GM12892 (cell line): Measurements from ENCODE around the gene SURF2.
"Not testable (repeated sequence)": the region's sequence is repeated elsewhere in the genome, so short reads cannot be mapped to it uniquely, and the experiment has no call there.

Experiments
- DNase-seq: peaks from one replicate; pipeline ENCODE4 v3.0.0; 2011; ENCODE audit not compliant: insufficient read length
- FAIRE-seq: peaks from 2 replicates; lab custom pipeline; 2011; peaks lifted over from hg19 to GRCh38; lab: Jason Lieb, UNC
- POLR2A ChIP-seq: IDR thresholded peaks from 2 replicates; pipeline ENCODE4 v1.6.1; 2011; ENCODE audit warnings: low read depth, low read length, control low read depth
- POLR2AphosphoS5 ChIP-seq: IDR thresholded peaks from 2 replicates; pipeline ENCODE4 v1.6.1; 2011; ENCODE audit warnings: low read depth, low read length, control low read depth
- TAF1 ChIP-seq: IDR thresholded peaks from 2 replicates; pipeline ENCODE4 v1.6.1; 2011; ENCODE audit warnings: low read depth, mild to moderate bottlenecking, control low read depth, low read length, borderline replicate concordance

The SURF2 gene

GRCh38 chr9:133385452-133385851 lies 29.1 kb downstream of the SURF2 start:
- DNase-seq (no peak), FAIRE-seq (no peak)
- TF ChIP-seq POLR2A (no peak), POLR2AphosphoS5 (no peak), TAF1 (no peak)

GRCh38 chr9:133386338-133386737 lies 30.0 kb downstream of the SURF2 start:
- FAIRE-seq (no peak), DNase-seq (no peak)
- TF ChIP-seq POLR2AphosphoS5 (no peak), TAF1 (no peak), POLR2A (no peak)

- no peak for FAIRE-seq
Measured at GRCh38 chr9:133387680-133388079, 31.3 kb downstream of the SURF2 start.

GRCh38 chr9:133389025-133389557 lies 32.7 kb downstream of the SURF2 start:
- TF ChIP-seq POLR2A (no peak), POLR2AphosphoS5 (no peak), TAF1 (no peak)
- DNase-seq (no peak), FAIRE-seq (no peak)

More at GRCh38 chr9:133387680-133388079, 31.3 kb downstream of the SURF2 start:
- TF ChIP-seq POLR2AphosphoS5 = no peak
- TF ChIP-seq TAF1 = no peak
- no peak for TF ChIP-seq POLR2A
- no peak for DNase-seq

GRCh38 chr9:133389562-133389961 lies 33.2 kb downstream of the SURF2 start:
- TF ChIP-seq POLR2A (no peak), POLR2AphosphoS5 (no peak), TAF1 (no peak)
- FAIRE-seq = no peak
- DNase-seq = no peak

DNA sequence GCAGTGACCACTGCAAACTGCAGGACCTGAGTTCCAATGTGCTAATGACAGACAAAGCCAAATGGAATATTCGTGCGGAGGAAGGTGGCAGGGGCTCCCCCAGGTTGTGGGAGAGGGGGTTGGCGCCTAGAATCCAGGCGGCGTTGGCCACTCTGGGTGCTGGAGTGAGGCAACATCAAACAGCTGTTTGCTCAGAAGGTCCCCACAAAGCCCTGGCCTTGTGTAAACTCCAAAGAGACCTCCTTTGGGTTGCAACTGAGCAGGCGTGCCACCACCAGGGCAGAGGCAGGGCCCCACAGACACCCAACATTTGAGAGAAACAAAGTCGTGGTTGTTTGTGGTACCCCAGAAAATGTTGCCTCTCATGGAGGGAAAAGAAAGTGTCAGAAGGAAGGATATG lies 34.4 kb downstream of the SURF2 start:
- TF ChIP-seq POLR2AphosphoS5 = no peak
- no peak for TF ChIP-seq TAF1
- TF ChIP-seq POLR2A = no peak
- FAIRE-seq (no peak), DNase-seq (no peak)

DNA sequence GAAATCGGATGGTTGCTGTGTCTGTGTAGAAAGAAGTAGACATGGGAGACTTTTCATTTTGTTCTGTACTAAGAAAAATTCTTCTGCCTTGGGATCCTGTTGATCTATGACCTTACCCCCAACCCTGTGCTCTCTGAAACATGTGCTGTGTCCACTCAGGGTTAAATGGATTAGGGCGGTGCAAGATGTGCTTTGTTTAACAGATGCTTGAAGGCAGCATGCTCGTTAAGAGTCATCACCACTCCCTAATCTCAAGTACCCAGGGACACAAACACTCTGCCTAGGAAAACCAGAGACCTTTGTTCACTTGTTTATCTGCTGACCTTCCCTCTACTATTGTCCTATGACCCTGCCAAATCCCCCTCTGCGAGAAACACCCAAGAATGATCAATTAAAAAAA lies 35.1 kb downstream of the SURF2 start:
- FAIRE-seq, DNase-seq: not testable (repeated sequence)

- not testable (repeated sequence) for FAIRE-seq, DNase-seq
Measured at GRCh38 chr9:133392308-133392707, 36.0 kb downstream of the SURF2 start.

DNA sequence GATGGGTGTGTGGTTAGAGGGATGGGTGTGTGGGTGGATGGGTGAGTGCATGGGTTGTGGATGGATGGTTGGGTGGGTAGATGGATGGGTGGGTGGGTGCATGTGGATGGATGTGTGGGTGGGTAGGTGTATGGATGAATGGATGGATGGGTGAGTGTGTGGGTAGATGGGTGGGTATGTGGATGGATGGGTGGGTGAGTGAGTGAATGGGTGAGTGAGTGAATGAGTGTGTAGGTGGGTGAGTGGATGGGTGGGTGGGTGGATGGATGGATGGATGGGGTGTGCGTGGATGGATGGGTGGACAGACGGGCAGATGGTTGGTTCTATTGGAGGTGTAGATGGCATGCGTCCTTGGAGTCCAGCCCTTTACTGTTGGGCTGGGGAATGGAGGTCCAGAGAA lies 37.0 kb downstream of the SURF2 start:
- DNase-seq (no peak), FAIRE-seq (no peak)
- TF ChIP-seq POLR2AphosphoS5 (no peak), POLR2A (no peak), TAF1 (no peak)

- no peak for FAIRE-seq
- TF ChIP-seq POLR2A = no peak
- TF ChIP-seq POLR2AphosphoS5 = no peak
- TF ChIP-seq TAF1 = no peak
Measured at GRCh38 chr9:133394687-133395271, 38.4 kb downstream of the SURF2 start.

GRCh38 chr9:133396952-133397351 lies 40.6 kb downstream of the SURF2 start:
- DNase-seq (no peak), FAIRE-seq (no peak)
- TF ChIP-seq POLR2AphosphoS5 (no peak), TAF1 (no peak), POLR2A (no peak)

More at GRCh38 chr9:133394687-133395271, 38.4 kb downstream of the SURF2 start:
- no peak for DNase-seq

GRCh38 chr9:133397370-133397769 lies 41.0 kb downstream of the SURF2 start:
- no peak for FAIRE-seq
- TF ChIP-seq POLR2A = no peak
- no peak for TF ChIP-seq POLR2AphosphoS5
- TF ChIP-seq TAF1 = no peak
- DNase-seq = no peak
